ENCODE data around the gene FBXO34.
A peak's percentile ranks its signal among the peaks of the same experiment; 100 is the strongest.

Gene FBXO34

GRCh38 chr14:55386037-55386808 lies 115.0 kb downstream of the FBXO34 start:
- no peak for DNase-seq

GRCh38 chr14:55387121-55387520 lies 115.9 kb downstream of the FBXO34 start:
- DNase-seq, result no peak

GRCh38 chr14:55388160-55388559 lies 116.9 kb downstream of the FBXO34 start:
- DNase-seq, result peak; percentile 51

- DNase-seq, result peak; percentile 81
These were observed 118.1 kb downstream of the FBXO34 start for GRCh38 chr14:55389330-55389729.

- peak; percentile 98 for DNase-seq
These were observed 127.5 kb downstream of the FBXO34 start for GRCh38 chr14:55398679-55399078.

- DNase-seq, result no peak
These were observed 128.0 kb downstream of the FBXO34 start for GRCh38 chr14:55399183-55399582.

- DNase-seq, result peak; percentile 31
These were observed 128.6 kb downstream of the FBXO34 start for GRCh38 chr14:55399852-55400251.

- DNase-seq, result no peak
These were observed 130.5 kb downstream of the FBXO34 start for GRCh38 chr14:55401751-55402150.
